ENCODE results near the gene SEMA5A. TPM values are rescaled to one million over a fixed set of nuclear protein-coding genes. Genes with fewer than 3 reads are reported as not detected.

SEMA5A gene
- total RNA-seq, 1 donor from 2014 or later: 1.6 TPM

GRCh38 chr5:9396285-9396770 is 149.5 kb downstream of the SEMA5A start:
- TF ChIP-seq, protein P1, sequence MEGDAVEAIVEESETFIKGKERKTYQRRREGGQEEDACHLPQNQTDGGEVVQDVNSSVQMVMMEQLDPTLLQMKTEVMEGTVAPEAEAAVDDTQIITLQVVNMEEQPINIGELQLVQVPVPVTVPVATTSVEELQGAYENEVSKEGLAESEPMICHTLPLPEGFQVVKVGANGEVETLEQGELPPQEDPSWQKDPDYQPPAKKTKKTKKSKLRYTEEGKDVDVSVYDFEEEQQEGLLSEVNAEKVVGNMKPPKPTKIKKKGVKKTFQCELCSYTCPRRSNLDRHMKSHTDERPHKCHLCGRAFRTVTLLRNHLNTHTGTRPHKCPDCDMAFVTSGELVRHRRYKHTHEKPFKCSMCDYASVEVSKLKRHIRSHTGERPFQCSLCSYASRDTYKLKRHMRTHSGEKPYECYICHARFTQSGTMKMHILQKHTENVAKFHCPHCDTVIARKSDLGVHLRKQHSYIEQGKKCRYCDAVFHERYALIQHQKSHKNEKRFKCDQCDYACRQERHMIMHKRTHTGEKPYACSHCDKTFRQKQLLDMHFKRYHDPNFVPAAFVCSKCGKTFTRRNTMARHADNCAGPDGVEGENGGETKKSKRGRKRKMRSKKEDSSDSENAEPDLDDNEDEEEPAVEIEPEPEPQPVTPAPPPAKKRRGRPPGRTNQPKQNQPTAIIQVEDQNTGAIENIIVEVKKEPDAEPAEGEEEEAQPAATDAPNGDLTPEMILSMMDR (IDR thresholded peaks at IDR 0.05; ENCODE audit: insufficient read depth, low read length, severe bottlenecking): no peak
- Histone ChIP-seq H3K27me3 (ENCODE audit: control insufficient read depth, insufficient read depth, low read length) (no peaks in the 10 kb centered on the region), H3K36me3 (ENCODE audit: control insufficient read depth, insufficient read depth, low read length) (no peaks in the 10 kb centered on the region), H3K4me3 (ENCODE audit: low read depth, low read length) (no peak overlapping the region)
- FAIRE-seq (no peak), DNase-seq (ENCODE audit: low read depth) (no peak)

DNA sequence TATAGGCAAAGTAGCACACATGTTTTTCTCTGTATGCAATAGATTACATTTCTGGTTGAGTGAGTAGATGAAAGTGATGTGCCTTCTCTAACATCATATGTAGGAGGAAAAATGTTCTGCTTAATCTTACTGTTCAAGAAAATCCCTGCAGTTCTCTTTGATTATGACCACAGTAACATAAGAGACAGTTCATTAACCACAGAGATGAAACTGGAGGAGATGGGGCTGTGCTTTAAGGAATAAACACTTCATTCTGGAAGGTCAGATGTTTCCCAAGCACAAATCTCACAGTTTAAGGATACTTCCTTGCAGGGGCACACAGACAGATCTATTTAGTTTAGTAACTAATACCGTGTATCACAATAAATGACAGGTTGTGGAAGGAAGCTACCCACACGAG is 150.2 kb downstream of the SEMA5A start:
- H3K4me3 ChIP-seq (ENCODE audit: low read depth, low read length): no peak overlapping the region
- H3K36me3 ChIP-seq (ENCODE audit: control insufficient read depth, insufficient read depth, low read length): no peaks in the 10 kb centered on the region
- no peaks in the 10 kb centered on the region for H3K27me3 ChIP-seq (ENCODE audit: control insufficient read depth, insufficient read depth, low read length)
- DNase-seq (ENCODE audit: low read depth) (no peak), FAIRE-seq (no peak)
- TF ChIP-seq, protein P1 (IDR thresholded peaks at IDR 0.05; ENCODE audit: insufficient read depth, low read length, severe bottlenecking): no peak

DNA sequence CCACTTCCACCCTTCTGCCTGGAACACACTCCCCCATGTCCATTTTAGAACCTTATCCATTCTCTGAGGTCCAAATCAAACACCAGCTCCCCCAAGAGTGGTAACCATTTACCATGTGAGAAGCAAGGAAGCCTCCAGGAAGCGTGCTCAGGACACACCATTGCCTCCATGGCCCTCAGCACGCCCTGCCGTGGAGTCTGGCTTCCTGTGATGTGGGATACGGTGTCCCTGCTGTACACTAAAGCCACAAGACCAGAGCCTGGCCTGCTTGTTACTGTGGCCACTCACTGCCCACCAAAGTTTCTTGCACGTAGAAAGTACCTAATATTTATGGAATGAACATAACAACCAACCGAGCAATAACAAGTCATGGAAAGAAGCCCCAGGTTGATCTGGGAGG is 151.7 kb downstream of the SEMA5A start:
- Histone ChIP-seq H3K4me3 (ENCODE audit: low read depth, low read length) (no peak overlapping the region), H3K36me3 (ENCODE audit: control insufficient read depth, insufficient read depth, low read length) (no peaks in the 10 kb centered on the region), H3K27me3 (ENCODE audit: control insufficient read depth, insufficient read depth, low read length) (no peaks in the 10 kb centered on the region)
- DNase-seq (ENCODE audit: low read depth) (no peak), FAIRE-seq (no peak)
- TF ChIP-seq, protein P1 (IDR thresholded peaks at IDR 0.05; ENCODE audit: insufficient read depth, low read length, severe bottlenecking): no peak

DNA sequence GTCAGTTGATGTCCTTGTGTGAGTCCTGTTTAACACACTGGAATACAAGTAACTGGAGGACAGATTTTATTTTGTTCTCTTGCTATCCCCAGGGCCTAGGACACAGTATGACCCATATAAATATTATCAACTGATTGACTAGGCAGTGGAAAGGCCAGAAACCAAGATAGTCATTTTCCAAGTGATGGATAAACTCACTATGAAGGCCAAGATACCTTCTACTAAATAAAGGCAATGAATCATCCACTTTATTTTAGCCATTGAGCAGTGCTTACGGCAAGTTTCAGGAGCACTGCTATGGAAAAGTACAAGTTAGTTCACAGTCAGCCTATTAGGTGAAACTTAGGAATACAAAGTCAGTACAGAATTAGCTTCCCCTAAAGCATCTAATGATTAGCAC is 153.2 kb downstream of the SEMA5A start:
- Histone ChIP-seq H3K36me3 (ENCODE audit: control insufficient read depth, insufficient read depth, low read length) (no peaks in the 10 kb centered on the region), H3K4me3 (ENCODE audit: low read depth, low read length) (no peak overlapping the region), H3K27me3 (ENCODE audit: control insufficient read depth, insufficient read depth, low read length) (no peaks in the 10 kb centered on the region)
- TF ChIP-seq, protein P1 (IDR thresholded peaks at IDR 0.05; ENCODE audit: insufficient read depth, low read length, severe bottlenecking): no peak
- FAIRE-seq (no peak), DNase-seq (ENCODE audit: low read depth) (no peak)

DNA sequence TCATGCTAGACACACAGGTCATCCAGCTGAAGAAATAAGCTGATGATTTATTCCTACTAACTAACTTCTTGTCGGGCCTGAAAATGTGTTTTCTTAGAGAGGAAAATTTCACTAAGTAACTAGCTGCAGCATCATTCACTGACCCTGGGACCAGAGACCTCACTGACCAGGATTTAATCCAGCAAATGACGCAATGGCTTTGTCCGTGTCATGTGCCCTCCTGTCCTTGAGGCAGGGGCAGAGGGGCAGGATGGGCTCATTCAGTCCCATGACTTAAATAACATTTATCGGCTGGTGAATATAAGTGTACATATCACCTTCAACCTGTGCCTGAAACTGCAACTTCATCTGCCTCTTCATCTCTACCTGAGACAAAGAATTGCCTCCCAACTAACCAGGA is 154.8 kb downstream of the SEMA5A start:
- no peaks in the 10 kb centered on the region for H3K27me3 ChIP-seq (ENCODE audit: control insufficient read depth, insufficient read depth, low read length)
- TF ChIP-seq, protein P1 (IDR thresholded peaks at IDR 0.05; ENCODE audit: insufficient read depth, low read length, severe bottlenecking): no peak
- no peak for DNase-seq (ENCODE audit: low read depth)
- H3K36me3 ChIP-seq (ENCODE audit: control insufficient read depth, insufficient read depth, low read length): no peaks in the 10 kb centered on the region
- H3K4me3 ChIP-seq (ENCODE audit: low read depth, low read length): no peak overlapping the region
- no peak for FAIRE-seq

- no peak for DNase-seq (ENCODE audit: low read depth)
- Histone ChIP-seq H3K27me3 (ENCODE audit: control insufficient read depth, insufficient read depth, low read length) (no peaks in the 10 kb centered on the region), H3K36me3 (ENCODE audit: control insufficient read depth, insufficient read depth, low read length) (no peaks in the 10 kb centered on the region), H3K4me3 (ENCODE audit: low read depth, low read length) (no peak overlapping the region)
- no peak for FAIRE-seq
- TF ChIP-seq, protein P1 (IDR thresholded peaks at IDR 0.05; ENCODE audit: insufficient read depth, low read length, severe bottlenecking): no peak
Observed at GRCh38 chr5:9390113-9390512, 155.8 kb downstream of the SEMA5A start.

Measured in bronchial epithelial cell (primary cell).